Activated B cell treated with CpG ODN at 0.5 μM for 24 hours (primary cell): ENCODE results near the gene SEPTIN10. TPM values are rescaled to one million over a fixed set of nuclear protein-coding genes. Genes with fewer than 3 reads are reported as not detected.

Experiments
- ATAC-seq: fragments of 200-7000 bp; cut with Tn5 transposase; one replicate; pipeline ENCODE4 v1.10.0; 2021; ENCODE audit warnings: low read depth, mild to moderate bottlenecking, moderate library complexity
- CTCF ChIA-PET: fragments of 350-600 bp; sonication (Branson Sonifier 250); formaldehyde crosslinking; loops from one replicate; lab custom pipeline; 2021; ENCODE audit warnings: antibody characterized with exemption; lab: Charles Lee
- POLR2A ChIA-PET: fragments of 350-600 bp; sonication (Branson Sonifier 250); formaldehyde crosslinking; loops from one replicate; lab custom pipeline; 2021; ENCODE audit warnings: antibody characterized with exemption; lab: Charles Lee
- DNase-seq: peaks from one replicate; pipeline ENCODE4 v3.0.0; 2022
- H3K27ac Mint-ChIP-seq: one replicate; pipeline ENCODE4 v1.8.0; 2020; ENCODE audit warnings: mixed read lengths
- H3K27me3 Mint-ChIP-seq: one replicate; pipeline ENCODE4 v1.8.0; 2021; ENCODE audit warnings: mixed read lengths
- H3K36me3 Mint-ChIP-seq: one replicate; pipeline ENCODE4 v1.8.0; 2021; ENCODE audit warnings: low read depth, mixed read lengths
- H3K4me1 Mint-ChIP-seq: one replicate; pipeline ENCODE4 v1.8.0; 2021; ENCODE audit warnings: mixed read lengths
- H3K4me3 Mint-ChIP-seq: one replicate; pipeline ENCODE4 v1.8.0; 2020; ENCODE audit warnings: mild to moderate bottlenecking, mixed read lengths
- H3K9me3 Mint-ChIP-seq: one replicate; pipeline ENCODE4 v1.8.0; 2020; ENCODE audit warnings: mixed read lengths
- CTCF ChIP-seq: fragments of 200-600 bp; IDR thresholded peaks from one replicate; pipeline ENCODE4 v1.8.0; 2022; ENCODE audit warnings: antibody characterized with exemption, mild to moderate bottlenecking
- intact Hi-C: fragments of 100-400 bp; cut with micrococcal nuclease; formaldehyde crosslinking; loops from one replicate; pipeline ENCODE4 v1.15.1; 2024
- total RNA-seq: library from RNA; stranded (reverse); gene quantifications from 2 replicates; pipeline ENCODE4 v1.2.3, GENCODE V29; 2022

SEPTIN10 gene
- total RNA-seq, 1 donor from 2014 or later, result 0.35 TPM

DNA sequence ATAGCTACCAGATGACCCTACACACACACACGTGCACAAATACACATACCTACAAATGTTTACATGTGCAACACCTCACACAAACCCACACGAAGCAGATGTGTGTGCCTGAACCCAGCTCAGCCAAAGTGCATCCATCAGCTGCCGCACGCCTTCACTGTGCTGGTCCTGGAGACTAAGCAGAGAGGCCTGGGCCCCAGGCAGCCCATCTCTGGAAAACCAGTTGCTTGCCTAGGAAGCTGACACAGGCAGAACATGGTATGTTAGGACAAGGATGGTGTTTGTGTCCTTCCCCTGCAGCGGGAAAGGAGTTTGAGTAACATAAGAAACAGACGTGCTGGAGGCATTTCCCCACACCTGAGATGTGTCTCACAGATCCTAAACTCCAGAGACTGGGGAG lies 86.7 kb downstream of the SEPTIN10 start:
- DNase-seq (no peak), ATAC-seq (no peak)
- H3K4me3 Mint-ChIP-seq, result no peak overlapping the region
- POLR2A ChIA-PET, result no interaction called here
- no peaks in the 10 kb centered on the region for H3K36me3 Mint-ChIP-seq
- peaks cover 6% of the 10 kb centered on the region for H3K27me3 Mint-ChIP-seq
- H3K9me3 Mint-ChIP-seq, result no peaks in the 10 kb centered on the region
- H3K4me1 Mint-ChIP-seq, result no peaks in the 10 kb centered on the region
- H3K27ac Mint-ChIP-seq, result no peak overlapping the region
- intact Hi-C loops, result no loop called here
- no peak for TF ChIP-seq CTCF
- CTCF ChIA-PET, result interaction anchor here (0.9 kb wide), 1 partner anchor 17 kb away, joined by 3 read pairs; no protein-coding TSS in a partner anchor

DNA sequence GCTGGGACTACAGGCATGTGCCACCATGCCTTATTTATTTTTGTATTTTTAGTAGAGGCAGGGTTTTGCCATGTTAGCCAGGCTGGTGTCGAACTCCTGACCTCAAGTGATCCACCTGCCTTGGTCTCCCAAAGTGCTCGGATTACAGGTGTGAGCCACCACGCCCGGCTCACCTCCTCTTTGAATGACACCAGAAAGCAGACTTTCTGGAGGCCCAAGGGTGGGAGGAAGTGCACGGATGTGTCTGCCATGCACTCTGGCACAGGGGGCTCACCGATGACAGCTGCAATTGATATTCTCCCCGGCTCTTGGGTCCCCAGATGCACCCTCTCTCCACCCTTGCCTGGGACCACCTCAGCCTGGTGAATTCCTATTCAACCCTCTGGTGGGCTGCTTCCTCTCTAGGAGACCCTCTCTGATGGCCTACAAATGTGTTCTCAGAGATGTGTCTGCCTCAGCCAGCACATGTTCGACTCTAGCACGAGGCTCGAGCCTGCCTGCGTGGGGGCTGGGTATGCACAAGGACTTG lies 87.3 kb downstream of the SEPTIN10 start:
- Mint-ChIP-seq H3K27ac (no peak overlapping the region), H3K27me3 (peaks cover under 1% of the 10 kb centered on the region), H3K4me3 (no peak overlapping the region), H3K9me3 (no peaks in the 10 kb centered on the region), H3K36me3 (no peaks in the 10 kb centered on the region), H3K4me1 (no peaks in the 10 kb centered on the region)
- CTCF ChIA-PET, result interaction anchor here (0.9 to 1.5 kb wide), 2 partner anchors 16 kb away, joined by 3 to 4 read pairs; no protein-coding TSS in a partner anchor
- POLR2A ChIA-PET, result no interaction called here
- no peak for TF ChIP-seq CTCF
- ATAC-seq, result no peak
- intact Hi-C loops, result no loop called here
- no peak for DNase-seq

DNA sequence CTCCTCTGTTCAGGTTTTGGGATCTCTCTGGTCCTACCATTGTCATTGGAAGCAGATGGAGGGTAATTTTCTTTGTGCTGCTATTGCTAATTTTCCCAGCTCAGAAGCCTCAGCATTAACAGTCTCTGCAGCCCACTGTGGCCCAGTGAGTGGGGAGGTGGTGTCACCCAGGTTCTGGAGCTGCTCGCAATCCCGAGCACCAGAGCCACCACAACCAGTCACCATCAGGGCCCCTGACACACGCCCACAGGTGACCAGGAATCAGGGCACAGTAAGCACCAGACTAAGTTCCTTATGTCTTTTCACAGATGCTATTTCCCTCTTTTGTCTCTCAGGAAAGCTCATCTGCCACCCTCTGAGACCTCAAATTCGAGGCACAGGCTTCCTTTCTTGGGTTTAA lies 87.9 kb downstream of the SEPTIN10 start:
- DNase-seq (no peak), ATAC-seq (no peak)
- ChIA-PET POLR2A (no interaction called here), CTCF (interaction anchor here (1.5 kb wide), 1 partner anchor 16 kb away, joined by 4 read pairs; no protein-coding TSS in a partner anchor)
- H3K4me3 Mint-ChIP-seq, result no peak overlapping the region
- no peak overlapping the region for H3K27ac Mint-ChIP-seq
- no peak for TF ChIP-seq CTCF
- H3K36me3 Mint-ChIP-seq, result no peaks in the 10 kb centered on the region
- no peaks in the 10 kb centered on the region for H3K4me1 Mint-ChIP-seq
- intact Hi-C loops, result no loop called here
- no peaks in the 10 kb centered on the region for H3K27me3 Mint-ChIP-seq
- H3K9me3 Mint-ChIP-seq, result no peaks in the 10 kb centered on the region

DNA sequence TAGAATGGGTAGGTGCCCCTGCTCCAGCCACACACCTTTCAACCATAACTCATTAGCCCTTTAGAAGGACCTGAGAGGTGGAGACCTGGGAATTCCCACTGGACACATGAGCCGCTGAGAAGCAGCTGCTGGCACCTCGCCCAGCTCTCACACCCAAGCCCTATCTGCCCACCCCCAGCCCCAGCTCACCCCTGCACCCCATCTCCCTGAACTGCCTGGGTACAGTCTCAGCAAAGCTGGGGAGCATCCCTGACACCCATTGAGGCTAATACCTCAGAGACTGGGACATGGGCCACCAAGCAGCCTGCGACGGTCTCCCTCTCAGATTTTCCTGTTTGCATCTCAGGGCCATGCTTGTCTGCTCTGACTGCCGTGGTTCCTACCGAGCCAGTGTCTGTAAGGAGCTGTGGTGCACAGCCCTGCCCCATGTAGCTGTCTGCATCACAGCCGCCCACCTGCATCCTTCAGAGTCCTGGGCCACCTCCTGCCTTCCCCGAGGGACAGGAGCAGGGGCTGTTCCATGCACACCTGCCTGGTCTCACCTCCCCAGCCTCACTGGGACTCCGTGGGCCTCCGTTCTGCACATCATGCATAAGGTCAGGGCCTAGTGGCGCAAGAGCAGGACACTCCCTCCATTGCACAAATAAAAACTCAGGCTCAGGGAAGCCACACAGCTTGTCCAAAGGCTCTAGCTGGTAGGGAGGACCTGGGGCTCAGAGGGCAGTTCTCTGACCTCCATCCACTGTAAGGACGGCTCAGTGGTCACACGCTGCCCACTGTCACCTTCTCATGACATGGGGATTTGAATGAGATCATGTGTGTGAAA lies 90.0 kb downstream of the SEPTIN10 start:
- ChIA-PET CTCF (no interaction called here), POLR2A (no interaction called here)
- no peak for TF ChIP-seq CTCF
- Mint-ChIP-seq H3K27me3 (no peaks in the 10 kb centered on the region), H3K27ac (no peak overlapping the region), H3K9me3 (no peaks in the 10 kb centered on the region), H3K4me1 (no peaks in the 10 kb centered on the region), H3K36me3 (no peaks in the 10 kb centered on the region), H3K4me3 (no peak overlapping the region)
- DNase-seq (no peak), ATAC-seq (no peak)
- intact Hi-C loops, result no loop called here

- H3K4me3 Mint-ChIP-seq, result no peak overlapping the region
- intact Hi-C loops, result no loop called here
Observed at GRCh38 chr2:109523121-109523520, 90.6 kb downstream of the SEPTIN10 start.

More at GRCh38 chr2:109523121-109523520, 90.6 kb downstream of the SEPTIN10 start:
- DNase-seq (no peak), ATAC-seq (no peak)
- POLR2A ChIA-PET, result no interaction called here
- Mint-ChIP-seq H3K27ac (no peak overlapping the region), H3K9me3 (no peaks in the 10 kb centered on the region), H3K27me3 (no peaks in the 10 kb centered on the region), H3K36me3 (no peaks in the 10 kb centered on the region), H3K4me1 (no peaks in the 10 kb centered on the region)
- no peak for TF ChIP-seq CTCF
- CTCF ChIA-PET, result no interaction called here
